ENCODE results near the gene GABRP.
"Not testable (repeated sequence)": the region's sequence is repeated elsewhere in the genome, so short reads cannot be mapped to it uniquely, and the experiment has no call there.

The GABRP gene

GRCh38 chr5:170832241-170832640, 48.7 kb downstream of the GABRP start:
- H3K4me1 ChIP-seq (ENCODE audit: control insufficient read depth in 1 of 2, insufficient read depth in 2 of 2, low read length in 2 of 2): no peaks in the 10 kb centered on the region
- no peaks in the 10 kb centered on the region for H3K27me3 ChIP-seq (ENCODE audit: insufficient read depth, low read length)
- H3K18ac ChIP-seq (ENCODE audit: low read length): no peak overlapping the region
- H2AFZ ChIP-seq (ENCODE audit: insufficient read depth, low read length, poor library complexity): no peak overlapping the region
- no peak overlapping the region for H3K14ac ChIP-seq (ENCODE audit: low read length)
- H3K4me3 ChIP-seq (ENCODE audit: low read depth, low read length): no peak overlapping the region
- H3K79me2 ChIP-seq (ENCODE audit: control insufficient read depth, insufficient read depth, low read length, poor library complexity): no peaks in the 10 kb centered on the region
- no peak overlapping the region for H2AK5ac ChIP-seq (ENCODE audit: low read length)
- H4K12ac ChIP-seq (ENCODE audit: low read depth, low read length): no peak overlapping the region
- no peak overlapping the region for H3K23ac ChIP-seq (ENCODE audit: low read length)
- no peak overlapping the region for H2BK120ac ChIP-seq (ENCODE audit: insufficient read depth, low read length, poor library complexity)
- no peak overlapping the region for H3K27ac ChIP-seq (ENCODE audit: low read depth, low read length)
- no peak for DNase-seq
- H3K36me3 ChIP-seq (ENCODE audit: control insufficient read depth in 1 of 2, insufficient read depth in 2 of 2, low read length in 2 of 2): no peaks in the 10 kb centered on the region
- H3K79me1 ChIP-seq (ENCODE audit: low read length): no peaks in the 10 kb centered on the region
- H4K91ac ChIP-seq (ENCODE audit: low read depth, low read length): no peak overlapping the region
- H3K4ac ChIP-seq (ENCODE audit: low read depth, low read length): no peak overlapping the region
- no peak overlapping the region for H3K4me2 ChIP-seq (ENCODE audit: low read length)
- WGBS (ENCODE audit: extremely low coverage, insufficient coverage, insufficient read length): no CpG with 5 or more reads among the region's 7 CpGs
- H3K9ac ChIP-seq (ENCODE audit: low read length): no peak overlapping the region
- peaks cover 2% of the 10 kb centered on the region for H3K9me3 ChIP-seq (ENCODE audit: insufficient read depth, low read depth, low read length)
- no peak overlapping the region for H2BK5ac ChIP-seq (ENCODE audit: low read depth, low read length, poor library complexity)
- H4K8ac ChIP-seq (ENCODE audit: low read depth, low read length): no peak overlapping the region
- H2BK12ac ChIP-seq (ENCODE audit: low read length): no peak overlapping the region

GRCh38 chr5:170833981-170834380, 50.5 kb downstream of the GABRP start:
- not testable (repeated sequence) for H3K27me3 ChIP-seq (ENCODE audit: insufficient read depth, low read length); H2BK12ac ChIP-seq (ENCODE audit: low read length); H3K4me2 ChIP-seq (ENCODE audit: low read length); H2BK120ac ChIP-seq (ENCODE audit: insufficient read depth, low read length, poor library complexity); H3K79me1 ChIP-seq (ENCODE audit: low read length); H3K14ac ChIP-seq (ENCODE audit: low read length); H3K27ac ChIP-seq (ENCODE audit: low read depth, low read length); H3K23ac ChIP-seq (ENCODE audit: low read length); H3K4ac ChIP-seq (ENCODE audit: low read depth, low read length); H3K79me2 ChIP-seq (ENCODE audit: control insufficient read depth, insufficient read depth, low read length, poor library complexity); H2AK5ac ChIP-seq (ENCODE audit: low read length); H2AFZ ChIP-seq (ENCODE audit: insufficient read depth, low read length, poor library complexity); H3K4me3 ChIP-seq (ENCODE audit: low read depth, low read length); H3K9me3 ChIP-seq (ENCODE audit: insufficient read depth, low read depth, low read length); H4K91ac ChIP-seq (ENCODE audit: low read depth, low read length); H3K18ac ChIP-seq (ENCODE audit: low read length); H4K12ac ChIP-seq (ENCODE audit: low read depth, low read length); H4K8ac ChIP-seq (ENCODE audit: low read depth, low read length); H3K36me3 ChIP-seq (ENCODE audit: control insufficient read depth in 1 of 2, insufficient read depth in 2 of 2, low read length in 2 of 2); DNase-seq; H3K9ac ChIP-seq (ENCODE audit: low read length); H2BK5ac ChIP-seq (ENCODE audit: low read depth, low read length, poor library complexity); H3K4me1 ChIP-seq (ENCODE audit: control insufficient read depth in 1 of 2, insufficient read depth in 2 of 2, low read length in 2 of 2)
- no CpG with 5 or more reads among the region's 2 CpGs for WGBS (ENCODE audit: extremely low coverage, insufficient coverage, insufficient read length)

GRCh38 chr5:170836226-170836625, 52.7 kb downstream of the GABRP start:
- Histone ChIP-seq H3K4me1 (ENCODE audit: control insufficient read depth in 1 of 2, insufficient read depth in 2 of 2, low read length in 2 of 2) (no peaks in the 10 kb centered on the region), H2BK120ac (ENCODE audit: insufficient read depth, low read length, poor library complexity) (no peak overlapping the region), H3K9me3 (ENCODE audit: insufficient read depth, low read depth, low read length) (no peaks in the 10 kb centered on the region), H3K4ac (ENCODE audit: low read depth, low read length) (no peak overlapping the region), H2BK12ac (ENCODE audit: low read length) (no peak overlapping the region), H4K91ac (ENCODE audit: low read depth, low read length) (no peak overlapping the region), H3K18ac (ENCODE audit: low read length) (no peak overlapping the region), H3K79me2 (ENCODE audit: control insufficient read depth, insufficient read depth, low read length, poor library complexity) (no peaks in the 10 kb centered on the region), H2AFZ (ENCODE audit: insufficient read depth, low read length, poor library complexity) (no peak overlapping the region), H3K27ac (ENCODE audit: low read depth, low read length) (no peak overlapping the region), H4K12ac (ENCODE audit: low read depth, low read length) (no peak overlapping the region), H3K4me2 (ENCODE audit: low read length) (no peak overlapping the region), H3K14ac (ENCODE audit: low read length) (no peak overlapping the region), H3K9ac (ENCODE audit: low read length) (no peak overlapping the region), H3K27me3 (ENCODE audit: insufficient read depth, low read length) (no peaks in the 10 kb centered on the region), H3K4me3 (ENCODE audit: low read depth, low read length) (no peak overlapping the region), H2AK5ac (ENCODE audit: low read length) (no peak overlapping the region), H2BK5ac (ENCODE audit: low read depth, low read length, poor library complexity) (no peak overlapping the region), H3K36me3 (ENCODE audit: control insufficient read depth in 1 of 2, insufficient read depth in 2 of 2, low read length in 2 of 2) (no peaks in the 10 kb centered on the region), H4K8ac (ENCODE audit: low read depth, low read length) (no peak overlapping the region), H3K79me1 (ENCODE audit: low read length) (no peaks in the 10 kb centered on the region), H3K23ac (ENCODE audit: low read length) (no peak overlapping the region)
- WGBS (ENCODE audit: extremely low coverage, insufficient coverage, insufficient read length): no CpG with 5 or more reads among the region's 4 CpGs
- DNase-seq: no peak

- no peak overlapping the region for H2BK120ac ChIP-seq (ENCODE audit: insufficient read depth, low read length, poor library complexity)
- H2BK12ac ChIP-seq (ENCODE audit: low read length): no peak overlapping the region
- H3K9me3 ChIP-seq (ENCODE audit: insufficient read depth, low read depth, low read length): no peaks in the 10 kb centered on the region
- H3K14ac ChIP-seq (ENCODE audit: low read length): no peak overlapping the region
- no peaks in the 10 kb centered on the region for H3K36me3 ChIP-seq (ENCODE audit: control insufficient read depth in 1 of 2, insufficient read depth in 2 of 2, low read length in 2 of 2)
- no peak overlapping the region for H3K23ac ChIP-seq (ENCODE audit: low read length)
- no peak overlapping the region for H2AK5ac ChIP-seq (ENCODE audit: low read length)
- no peaks in the 10 kb centered on the region for H3K27me3 ChIP-seq (ENCODE audit: insufficient read depth, low read length)
- no peaks in the 10 kb centered on the region for H3K79me1 ChIP-seq (ENCODE audit: low read length)
- no CpG with 5 or more reads among the region's 2 CpGs for WGBS (ENCODE audit: extremely low coverage, insufficient coverage, insufficient read length)
- H3K27ac ChIP-seq (ENCODE audit: low read depth, low read length): no peak overlapping the region
- no peaks in the 10 kb centered on the region for H3K4me1 ChIP-seq (ENCODE audit: control insufficient read depth in 1 of 2, insufficient read depth in 2 of 2, low read length in 2 of 2)
- no peak overlapping the region for H3K18ac ChIP-seq (ENCODE audit: low read length)
- H3K4ac ChIP-seq (ENCODE audit: low read depth, low read length): no peak overlapping the region
- H2AFZ ChIP-seq (ENCODE audit: insufficient read depth, low read length, poor library complexity): no peak overlapping the region
- no peaks in the 10 kb centered on the region for H3K79me2 ChIP-seq (ENCODE audit: control insufficient read depth, insufficient read depth, low read length, poor library complexity)
- H4K8ac ChIP-seq (ENCODE audit: low read depth, low read length): no peak overlapping the region
- no peak overlapping the region for H3K9ac ChIP-seq (ENCODE audit: low read length)
- H3K4me2 ChIP-seq (ENCODE audit: low read length): no peak overlapping the region
- DNase-seq: no peak
- no peak overlapping the region for H4K91ac ChIP-seq (ENCODE audit: low read depth, low read length)
- no peak overlapping the region for H3K4me3 ChIP-seq (ENCODE audit: low read depth, low read length)
- H4K12ac ChIP-seq (ENCODE audit: low read depth, low read length): no peak overlapping the region
- no peak overlapping the region for H2BK5ac ChIP-seq (ENCODE audit: low read depth, low read length, poor library complexity)
Observed at GRCh38 chr5:170843870-170844269, 60.3 kb downstream of the GABRP start.
